Testis (tissue), 2 donors: Measurements from ENCODE around the gene NUDT3.

Experiments
- POLR2A ChIP-seq: fragments of 450-650 bp; IDR thresholded peaks from one replicate; pipeline ENCODE4 v1.6.1; 2017; ENCODE audit warnings: antibody characterized with exemption, mild to moderate bottlenecking, moderate library complexity
- TF ChIP-seq, protein P1 (sequence below), 3 experiments: fragments of 450-650 bp in 2 of 3; fragments of 200-600 bp in 1 of 3; sonication (generic) in 1 of 3; IDR thresholded peaks; one replicate each; pipeline ENCODE4 v1.5.1; 2016 to 2019; ENCODE audit warnings: antibody characterized with exemption in 3 of 3, mild to moderate bottlenecking in 2 of 3, moderate library complexity in 1 of 3

DNA sequence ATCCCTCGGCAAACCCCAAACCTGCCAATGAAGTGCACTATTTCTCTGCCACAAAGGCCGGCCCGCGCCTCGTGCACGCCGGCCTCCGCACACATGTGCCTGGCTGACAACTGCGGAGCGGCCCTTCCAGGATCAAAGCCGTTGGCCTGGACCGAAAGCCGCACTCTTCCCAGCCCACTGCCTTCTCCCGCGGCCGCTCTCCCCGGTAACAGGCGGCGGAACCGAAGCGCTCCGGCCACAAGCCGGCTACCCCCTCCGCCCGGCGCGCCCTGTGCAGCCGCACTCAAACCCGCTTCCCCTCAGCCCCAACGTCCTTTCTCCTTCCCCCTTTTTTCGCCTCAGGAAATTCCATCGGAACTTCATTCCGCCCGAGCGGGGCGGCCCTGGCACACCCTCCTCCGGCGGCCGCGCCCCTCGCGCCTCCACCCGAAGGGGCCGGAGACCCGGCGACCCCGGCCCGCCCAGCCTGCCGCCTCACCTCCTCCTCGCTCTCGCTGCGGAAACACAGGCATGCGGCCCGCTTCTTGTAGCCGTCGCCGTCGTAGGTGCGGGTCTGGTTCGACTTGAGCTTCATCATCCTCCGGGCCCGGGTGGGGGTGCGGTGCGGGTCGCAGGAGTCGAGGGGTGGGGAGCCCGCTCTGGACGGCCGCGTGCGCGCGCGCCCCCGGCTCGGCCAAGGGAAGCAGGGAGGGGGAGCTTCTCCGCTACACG, 528 bp downstream of the NUDT3 start:
- TF ChIP-seq, protein P1, sequence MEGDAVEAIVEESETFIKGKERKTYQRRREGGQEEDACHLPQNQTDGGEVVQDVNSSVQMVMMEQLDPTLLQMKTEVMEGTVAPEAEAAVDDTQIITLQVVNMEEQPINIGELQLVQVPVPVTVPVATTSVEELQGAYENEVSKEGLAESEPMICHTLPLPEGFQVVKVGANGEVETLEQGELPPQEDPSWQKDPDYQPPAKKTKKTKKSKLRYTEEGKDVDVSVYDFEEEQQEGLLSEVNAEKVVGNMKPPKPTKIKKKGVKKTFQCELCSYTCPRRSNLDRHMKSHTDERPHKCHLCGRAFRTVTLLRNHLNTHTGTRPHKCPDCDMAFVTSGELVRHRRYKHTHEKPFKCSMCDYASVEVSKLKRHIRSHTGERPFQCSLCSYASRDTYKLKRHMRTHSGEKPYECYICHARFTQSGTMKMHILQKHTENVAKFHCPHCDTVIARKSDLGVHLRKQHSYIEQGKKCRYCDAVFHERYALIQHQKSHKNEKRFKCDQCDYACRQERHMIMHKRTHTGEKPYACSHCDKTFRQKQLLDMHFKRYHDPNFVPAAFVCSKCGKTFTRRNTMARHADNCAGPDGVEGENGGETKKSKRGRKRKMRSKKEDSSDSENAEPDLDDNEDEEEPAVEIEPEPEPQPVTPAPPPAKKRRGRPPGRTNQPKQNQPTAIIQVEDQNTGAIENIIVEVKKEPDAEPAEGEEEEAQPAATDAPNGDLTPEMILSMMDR (IDR thresholded peaks at IDR 0.05) = no peak
- TF ChIP-seq POLR2A = no peak
